ENCODE measurements around the gene COG5. TPM values are rescaled to one million over a fixed set of nuclear protein-coding genes. Genes with fewer than 3 reads are reported as not detected.

Gene COG5
- total and polyA plus RNA-seq, 9 of the 15 experiments (the other 6 are each of a cell fraction or from before 2014, with no cell fraction given), result 15.3 to 75.1 (median 56.4) TPM

GRCh38 chr7:107309296-107309695 is 254.4 kb downstream of the COG5 start (continued):
- TF ChIP-seq MNT (conservative IDR thresholded peaks at IDR 0.05) (no peak), ZFP1 (CRISPR knock-in tag; IDR thresholded peaks at IDR 0.05) (no peak), STAT5A (IDR thresholded peaks at IDR 0.05; ENCODE audit: borderline replicate concordance, low read length) (no peak)

- 60% methylated on average over 3 of the region's 3 CpGs for WGBS (ENCODE audit: insufficient coverage, low coverage, missing lambda C conversion rate)
- BruUV-seq (replicated peaks), result no TSS peak
- no peak for DNase-seq (ENCODE audit: extremely low read depth in 1 of 4, low spot score in 3 of 4)
- TF ChIP-seq SNRNP70 (optimal IDR thresholded peaks at IDR 0.05; ENCODE audit: low read depth, low read length) (no peak), CCAR2 (IDR thresholded peaks at IDR 0.05; ENCODE audit: low read depth, low read length) (no peak), ZNF277 (CRISPR knock-in tag; IDR thresholded peaks at IDR 0.05; ENCODE audit: borderline replicate concordance) (no peak), EWSR1 (IDR thresholded peaks at IDR 0.05; ENCODE audit: borderline replicate concordance, low read depth, partially characterized antibody) (no peak)
- no peak for FAIRE-seq
- Histone ChIP-seq H3K79me2 (ENCODE audit: control insufficient read depth, insufficient read depth, low read length) (no peaks in the 10 kb centered on the region), H3K9me3 (replicated peaks; ENCODE audit: control insufficient read depth, insufficient read depth, low read depth, low read length) (no peaks in the 10 kb centered on the region), H4K20me1 (replicated peaks; ENCODE audit: control insufficient read depth, insufficient read depth, low read length) (no peaks in the 10 kb centered on the region), H3K9ac (ENCODE audit: insufficient read depth in 1 of 2, low read depth in 2 of 2, low read length in 2 of 2) (no peak overlapping the region), H2AFZ (ENCODE audit: low read depth, low read length) (no peak overlapping the region), H3K9me1 (ENCODE audit: control insufficient read depth, insufficient read depth, low read length) (no peaks in the 10 kb centered on the region), H3K27me3 (ENCODE audit: control insufficient read depth in 2 of 2, insufficient read depth in 2 of 2, low read length in 2 of 2) (no peaks in the 10 kb centered on the region), H3K27ac (ENCODE audit: extremely low read depth, low read depth, low read length) (no peak overlapping the region), H3K4me3 (no peak overlapping the region), H3K36me3 (ENCODE audit: control insufficient read depth, insufficient read depth, low read length) (peaks cover 4% of the 10 kb centered on the region; the same call in 1 of the 3 replicates), H3K4me1 (replicated peaks in 1 of 2; ENCODE audit: control insufficient read depth in 2 of 2, insufficient read depth in 2 of 2, low read length in 2 of 2) (peaks cover under 1 to 5% of the 10 kb centered on the region in 2 experiments; a peak in 2 of 5 replicates), H3K4me2 (ENCODE audit: insufficient read depth, low read length) (no peak overlapping the region)
- ATAC-seq, result no peak
- in situ Hi-C loops (cut with MboI) (no loop called here), intact Hi-C loops (cut with micrococcal nuclease) (no loop called here)
- CTCF ChIA-PET (ENCODE audit: low intra/inter-chr PET ratio), result no interaction called here
- POLR2A ChIA-PET, result interaction anchor here (1.0 kb wide), 2 partner anchors 11 to 78 kb away, joined by 3 to 4 read pairs; no protein-coding TSS in a partner anchor
These were observed 259.1 kb downstream of the COG5 start for GRCh38 chr7:107304636-107305035.
